ENCODE measurements around the gene PTGDR.
A peak's percentile ranks its signal among the peaks of the same experiment; 100 is the strongest.

Gene PTGDR

GRCh38 chr14:52313903-52314594 lies 46.6 kb downstream of the PTGDR start, which contains the start of gene PTGER2:
Gene PTGER2, plus strand, starts transcription at chr14:52314312. Its CDS starts 237 bp downstream, at chr14:52314549.
- DNase-seq: peak; percentile 87

DNA sequence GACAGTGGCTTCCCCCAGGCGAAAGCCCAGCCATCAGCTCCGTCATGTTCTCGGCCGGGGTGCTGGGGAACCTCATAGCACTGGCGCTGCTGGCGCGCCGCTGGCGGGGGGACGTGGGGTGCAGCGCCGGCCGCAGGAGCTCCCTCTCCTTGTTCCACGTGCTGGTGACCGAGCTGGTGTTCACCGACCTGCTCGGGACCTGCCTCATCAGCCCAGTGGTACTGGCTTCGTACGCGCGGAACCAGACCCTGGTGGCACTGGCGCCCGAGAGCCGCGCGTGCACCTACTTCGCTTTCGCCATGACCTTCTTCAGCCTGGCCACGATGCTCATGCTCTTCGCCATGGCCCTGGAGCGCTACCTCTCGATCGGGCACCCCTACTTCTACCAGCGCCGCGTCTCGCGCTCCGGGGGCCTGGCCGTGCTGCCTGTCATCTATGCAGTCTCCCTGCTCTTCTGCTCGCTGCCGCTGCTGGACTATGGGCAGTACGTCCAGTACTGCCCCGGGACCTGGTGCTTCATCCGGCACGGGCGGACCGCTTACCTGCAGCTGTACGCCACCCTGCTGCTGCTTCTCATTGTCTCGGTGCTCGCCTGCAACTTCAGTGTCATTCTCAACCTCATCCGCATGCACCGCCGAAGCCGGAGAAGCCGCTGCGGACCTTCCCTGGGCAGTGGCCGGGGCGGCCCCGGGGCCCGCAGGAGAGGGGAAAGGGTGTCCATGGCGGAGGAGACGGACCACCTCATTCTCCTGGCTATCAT lies 47.3 kb downstream of the PTGDR start:
- DNase-seq: no peak

DNA sequence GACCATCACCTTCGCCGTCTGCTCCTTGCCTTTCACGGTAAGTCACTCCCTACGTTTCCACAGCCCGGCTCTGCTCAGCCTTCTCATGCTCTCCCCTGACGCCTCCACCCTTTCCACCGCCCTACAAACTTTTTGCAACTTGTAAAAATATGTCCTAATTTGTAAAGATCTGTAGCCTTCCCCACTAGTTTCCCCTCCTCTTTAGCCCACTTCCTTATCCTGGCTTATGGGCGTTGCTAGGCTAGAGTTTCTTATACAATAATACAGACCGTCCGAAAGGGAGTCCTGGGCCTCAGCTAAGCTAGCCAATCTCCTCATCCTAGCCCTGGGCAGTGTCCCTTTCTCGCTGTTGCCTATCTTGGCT lies 47.8 kb downstream of the PTGDR start:
- no peak for DNase-seq

DNA sequence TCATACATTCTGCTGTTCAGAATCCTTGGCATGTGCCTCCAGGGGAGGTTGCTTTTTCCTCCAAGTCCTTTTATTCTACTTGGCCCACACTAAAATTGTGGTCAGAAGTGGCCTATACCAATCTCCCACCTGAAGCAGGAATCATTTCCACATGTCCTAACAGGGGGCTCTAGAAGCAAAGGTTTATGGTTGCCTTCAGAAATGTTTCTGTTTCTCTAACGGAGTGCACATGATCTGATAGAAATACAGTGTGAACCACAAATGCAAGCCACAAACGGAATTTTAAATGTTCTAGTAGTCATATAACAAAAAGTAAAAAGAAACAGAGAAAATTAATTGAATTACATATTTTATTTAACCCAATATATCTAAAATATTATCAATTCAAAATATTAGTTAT lies 50.6 kb downstream of the PTGDR start:
- no peak for DNase-seq

DNA sequence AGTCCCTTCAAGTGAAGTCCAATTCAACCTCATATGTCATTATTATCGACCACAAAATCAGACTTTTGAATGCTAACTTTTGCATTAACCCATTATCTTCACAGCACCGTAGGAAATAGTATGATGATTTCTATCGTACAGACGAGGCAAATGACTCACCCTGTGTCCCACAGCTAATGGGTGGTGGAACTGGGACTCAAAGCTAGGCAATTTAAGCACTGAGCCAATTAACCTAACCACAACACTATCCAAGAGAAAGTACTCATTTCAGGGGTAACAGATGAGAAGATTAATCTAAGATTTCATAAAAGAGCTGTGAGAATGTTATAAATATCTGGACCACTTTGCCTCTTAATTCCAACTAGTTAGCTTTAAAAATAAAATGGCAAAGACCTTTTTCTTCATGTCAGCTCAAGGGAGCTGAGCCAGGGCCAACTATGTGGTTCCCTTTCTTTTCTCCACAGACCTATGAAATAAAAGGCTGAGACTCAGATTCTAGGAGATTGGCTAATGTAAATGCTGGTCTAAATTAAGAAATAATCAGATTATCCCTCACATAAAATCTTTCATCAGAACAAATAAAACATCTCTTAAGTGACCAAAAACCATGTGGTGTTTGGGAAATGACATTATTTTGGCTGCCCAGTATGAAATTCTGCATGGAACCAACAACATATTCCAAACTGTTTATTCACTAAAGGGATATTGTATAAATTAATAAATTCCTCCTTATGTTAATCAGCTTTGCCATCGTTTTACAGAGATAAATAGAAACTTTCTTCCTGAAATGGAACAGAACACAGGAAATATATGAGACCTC lies 51.5 kb downstream of the PTGDR start:
- no peak for DNase-seq

DNA sequence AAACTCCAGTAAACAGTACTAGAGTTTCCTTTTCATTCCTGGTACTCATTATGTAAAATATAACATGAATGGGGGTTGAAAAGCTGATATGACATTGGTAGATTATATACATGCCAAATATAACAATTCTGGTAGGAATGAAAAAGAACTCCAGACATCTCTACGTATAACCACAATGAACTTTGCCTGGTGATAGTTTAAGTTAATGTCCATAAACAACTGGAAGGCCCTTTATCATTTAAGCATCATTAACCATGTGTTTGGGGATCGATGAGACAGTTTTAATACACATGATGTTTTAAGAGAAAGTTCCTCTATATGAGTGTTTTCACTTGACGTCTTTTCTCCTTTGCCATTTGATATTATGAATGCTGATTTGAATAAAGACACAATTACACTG lies 52.4 kb downstream of the PTGDR start:
- DNase-seq: no peak

GRCh38 chr14:52325126-52325525 lies 57.6 kb downstream of the PTGDR start:
- DNase-seq: no peak

GRCh38 chr14:52325630-52326029 lies 58.1 kb downstream of the PTGDR start:
- DNase-seq: no peak

Data from COR-L47 (cell line).